ENCODE results near the gene C19orf25.

DNA sequence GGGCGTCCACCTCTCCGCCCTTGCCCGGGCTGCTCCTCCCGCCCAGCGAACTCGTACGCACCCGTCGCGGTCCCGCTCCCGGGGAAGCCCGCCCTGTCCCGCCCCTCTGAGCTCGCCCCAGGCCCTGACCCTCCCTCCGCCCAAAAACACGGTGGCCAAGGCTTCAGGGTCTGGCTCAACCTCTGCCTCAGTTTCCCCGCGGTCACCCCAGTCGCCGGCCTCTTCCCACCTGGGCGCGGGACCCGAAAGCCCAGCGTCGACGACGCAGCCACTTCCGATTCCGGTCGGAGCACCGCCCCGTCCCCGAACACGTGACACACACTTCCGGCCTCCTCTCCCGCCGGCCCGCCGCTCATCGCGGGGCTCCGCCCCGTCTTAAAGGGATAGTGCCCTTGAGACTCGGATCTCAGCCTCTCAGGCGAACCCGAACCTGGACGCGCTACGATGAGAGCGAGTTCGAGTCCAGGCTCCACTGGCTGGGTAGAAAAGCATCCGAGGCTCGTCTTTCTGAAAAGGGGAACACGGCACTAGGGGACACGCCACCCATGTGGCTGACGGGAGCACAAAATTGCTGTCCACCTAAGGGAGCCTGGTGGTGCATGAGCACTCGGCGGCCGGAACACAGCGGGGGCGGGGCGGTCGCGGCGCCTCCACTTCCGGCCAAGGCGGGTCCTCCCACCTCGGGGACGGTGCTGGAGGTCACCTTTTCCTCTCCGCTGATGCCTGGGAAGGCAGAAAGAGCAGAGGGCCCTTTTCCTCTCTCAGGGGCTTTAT, at the start of gene C19orf25:
- TF ChIP-seq, protein P1, sequence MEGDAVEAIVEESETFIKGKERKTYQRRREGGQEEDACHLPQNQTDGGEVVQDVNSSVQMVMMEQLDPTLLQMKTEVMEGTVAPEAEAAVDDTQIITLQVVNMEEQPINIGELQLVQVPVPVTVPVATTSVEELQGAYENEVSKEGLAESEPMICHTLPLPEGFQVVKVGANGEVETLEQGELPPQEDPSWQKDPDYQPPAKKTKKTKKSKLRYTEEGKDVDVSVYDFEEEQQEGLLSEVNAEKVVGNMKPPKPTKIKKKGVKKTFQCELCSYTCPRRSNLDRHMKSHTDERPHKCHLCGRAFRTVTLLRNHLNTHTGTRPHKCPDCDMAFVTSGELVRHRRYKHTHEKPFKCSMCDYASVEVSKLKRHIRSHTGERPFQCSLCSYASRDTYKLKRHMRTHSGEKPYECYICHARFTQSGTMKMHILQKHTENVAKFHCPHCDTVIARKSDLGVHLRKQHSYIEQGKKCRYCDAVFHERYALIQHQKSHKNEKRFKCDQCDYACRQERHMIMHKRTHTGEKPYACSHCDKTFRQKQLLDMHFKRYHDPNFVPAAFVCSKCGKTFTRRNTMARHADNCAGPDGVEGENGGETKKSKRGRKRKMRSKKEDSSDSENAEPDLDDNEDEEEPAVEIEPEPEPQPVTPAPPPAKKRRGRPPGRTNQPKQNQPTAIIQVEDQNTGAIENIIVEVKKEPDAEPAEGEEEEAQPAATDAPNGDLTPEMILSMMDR (IDR thresholded peaks at IDR 0.05; ENCODE audit: borderline replicate concordance, extremely low read depth, low read length, poor library complexity, severe bottlenecking) = no peak
- TF ChIP-seq EZH2 (IDR thresholded peaks at IDR 0.05; ENCODE audit: borderline replicate concordance, low read depth, low read length, severe bottlenecking) = no peak
